LNCaP clone FGC (cell line): ENCODE data around the gene GP2.

Experiments used
- DNase-seq: peaks from one replicate; pipeline ENCODE4 v3.0.0-alpha.2; 2011; ENCODE audit warnings: low read depth
- H3K4me3 ChIP-seq: 2 replicates; pipeline ENCODE4 v1.5.1; 2011; ENCODE audit warnings: mild to moderate bottlenecking, low read depth, low read length, control low read depth
- CTCF ChIP-seq: IDR thresholded peaks from 2 replicates; pipeline ENCODE4 v1.5.1; 2012; ENCODE audit warnings: mild to moderate bottlenecking; ENCODE audit not compliant: control insufficient read depth, insufficient read depth; ENCODE audit errors: extremely low read depth

The GP2 gene

GRCh38 chr16:20301840-20302239 is 25.5 kb downstream of the GP2 start:
- H3K4me3 ChIP-seq = no peak overlapping the region
- no peak for DNase-seq
- no peak for TF ChIP-seq CTCF

GRCh38 chr16:20300312-20301097 is 26.8 kb downstream of the GP2 start:
- peak; percentile 94 for TF ChIP-seq CTCF
- H3K4me3 ChIP-seq = no peak overlapping the region
- peak; percentile 22 for DNase-seq

- TF ChIP-seq CTCF = no peak
- H3K4me3 ChIP-seq = no peak overlapping the region
These were observed 28.9 kb downstream of the GP2 start for GRCh38 chr16:20298452-20298851.

GRCh38 chr16:20291208-20292206 is 35.8 kb downstream of the GP2 start:
- no peak for TF ChIP-seq CTCF
- no peak overlapping the region for H3K4me3 ChIP-seq
- DNase-seq = no peak

More at GRCh38 chr16:20298452-20298851, 28.9 kb downstream of the GP2 start:
- DNase-seq = no peak

GRCh38 chr16:20289571-20289970 is 37.7 kb downstream of the GP2 start:
- no peak for DNase-seq
- no peak for TF ChIP-seq CTCF
- H3K4me3 ChIP-seq = no peak overlapping the region

GRCh38 chr16:20285993-20286499 is 41.3 kb downstream of the GP2 start:
- no peak overlapping the region for H3K4me3 ChIP-seq
- DNase-seq = no peak
- TF ChIP-seq CTCF = no peak
